HUES48 (cell line): ENCODE measurements around the gene ANXA8L1.
"Not testable (repeated sequence)": the region's sequence is repeated elsewhere in the genome, so short reads cannot be mapped to it uniquely, and the experiment has no call there.

Experiments used
- H3K27ac ChIP-seq: one replicate; pipeline ENCODE4 v1.7.0; 2013; ENCODE audit warnings: low read depth, low read length, inconsistent platforms
- H3K27me3 ChIP-seq: 2 replicates; pipeline ENCODE4 v1.6.1; 2013; ENCODE audit warnings: mild to moderate bottlenecking, low read length; ENCODE audit not compliant: control insufficient read depth, insufficient read depth
- H3K36me3 ChIP-seq: 2 replicates; pipeline ENCODE4 v1.6.1; 2013; ENCODE audit warnings: low read length; ENCODE audit not compliant: control insufficient read depth, insufficient read depth
- H3K4me1 ChIP-seq: 2 replicates; pipeline ENCODE4 v1.6.1; 2013; ENCODE audit warnings: mild to moderate bottlenecking, low read length; ENCODE audit not compliant: control insufficient read depth, insufficient read depth
- H3K4me3 ChIP-seq: 2 replicates; pipeline ENCODE4 v1.5.1; 2013; ENCODE audit warnings: mild to moderate bottlenecking, low read depth, low read length
- H3K9ac ChIP-seq: 2 replicates; pipeline ENCODE4 v1.6.1; 2013; ENCODE audit warnings: mild to moderate bottlenecking, low read depth, low read length, moderate library complexity
- H3K9me3 ChIP-seq: 2 replicates; pipeline ENCODE4 v1.6.1; 2013; ENCODE audit warnings: low read length; ENCODE audit not compliant: control insufficient read depth, insufficient read depth

Gene ANXA8L1

DNA sequence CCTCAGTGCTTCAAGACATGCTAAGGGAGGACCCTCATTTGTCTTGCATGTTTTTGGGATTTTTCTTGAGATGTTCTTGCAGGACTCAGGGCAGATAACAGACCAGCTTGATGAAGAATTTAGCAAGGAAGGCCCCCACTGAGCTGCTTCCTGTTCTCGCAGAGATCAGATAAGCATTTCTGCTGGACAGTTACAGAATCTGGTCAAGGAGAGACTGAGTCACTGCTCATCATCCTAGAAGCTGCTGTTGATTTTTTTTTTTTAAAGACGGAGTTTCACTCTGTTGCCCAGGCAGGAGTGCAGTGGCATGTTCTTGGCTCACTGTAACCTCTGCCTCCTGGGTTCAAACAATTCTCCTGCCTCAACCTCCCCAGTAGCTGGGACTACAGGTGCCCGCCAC, 1.2 kb upstream of the ANXA8L1 start:
- H3K9me3 ChIP-seq, H3K36me3 ChIP-seq, H3K4me3 ChIP-seq, H3K9ac ChIP-seq, H3K27ac ChIP-seq, H3K4me1 ChIP-seq, H3K27me3 ChIP-seq: not testable (repeated sequence)

DNA sequence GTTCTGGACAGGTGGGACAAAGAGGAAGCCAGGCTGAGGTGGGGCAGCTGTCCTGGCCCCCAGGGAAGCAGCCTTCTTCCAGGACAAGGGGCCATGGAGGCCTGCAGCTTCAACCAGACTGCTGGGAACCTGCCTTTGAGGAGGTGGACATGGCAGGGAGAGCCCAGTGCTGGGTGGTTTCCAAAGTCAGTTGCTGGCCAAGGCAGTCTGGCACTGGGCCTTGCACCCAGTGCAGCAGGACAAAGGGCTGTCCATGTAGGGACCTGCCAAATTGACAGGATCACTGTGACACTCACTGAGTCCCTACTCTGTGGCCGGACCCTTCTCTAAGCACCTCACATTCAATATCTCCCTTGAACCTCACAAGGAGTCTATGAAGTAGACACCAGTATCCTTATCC, 1.4 kb downstream of the ANXA8L1 start:
- not testable (repeated sequence) for H3K4me1 ChIP-seq, H3K27ac ChIP-seq, H3K9ac ChIP-seq, H3K36me3 ChIP-seq, H3K27me3 ChIP-seq, H3K4me3 ChIP-seq, H3K9me3 ChIP-seq

DNA sequence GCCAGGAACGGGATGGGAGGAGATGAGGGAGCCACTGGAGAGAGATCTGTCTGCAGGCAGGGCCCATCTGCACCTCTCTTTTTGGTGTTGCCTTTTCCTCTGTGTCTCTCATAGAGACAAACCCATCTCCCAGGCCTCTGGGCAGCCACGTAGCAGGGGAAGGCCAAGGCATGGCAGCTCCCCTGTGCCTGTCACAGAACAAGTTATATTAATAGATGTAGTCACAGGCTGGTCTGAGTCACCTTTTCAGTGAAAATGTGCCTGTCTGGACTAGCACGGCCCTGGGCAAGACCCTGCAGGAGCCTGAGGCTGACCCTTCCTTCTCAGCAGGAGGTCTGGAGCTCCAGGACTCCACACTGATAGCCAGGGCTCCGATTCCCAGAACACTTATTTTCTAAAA, 2.1 kb downstream of the ANXA8L1 start:
- not testable (repeated sequence) for H3K9ac ChIP-seq, H3K27me3 ChIP-seq, H3K9me3 ChIP-seq, H3K4me1 ChIP-seq, H3K4me3 ChIP-seq, H3K36me3 ChIP-seq, H3K27ac ChIP-seq

DNA sequence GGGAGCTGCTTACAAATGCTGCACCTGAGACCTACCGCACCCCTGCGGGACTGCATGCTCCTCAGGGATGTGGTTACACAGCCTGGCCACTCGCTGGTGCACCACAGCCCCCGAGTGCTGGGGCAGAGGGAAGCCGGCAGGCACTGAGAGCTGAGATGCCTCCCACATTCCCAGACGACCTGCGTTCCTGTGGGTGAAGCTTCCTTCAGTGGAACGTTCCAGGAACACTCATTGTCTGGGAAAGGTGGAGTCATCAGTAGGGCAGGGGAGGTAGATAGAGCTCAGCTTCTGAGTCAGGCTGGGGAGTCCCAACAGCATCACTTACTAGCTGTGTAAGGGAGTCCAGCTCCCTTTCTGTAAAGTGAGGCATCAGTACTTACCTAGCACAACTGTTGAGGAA, 2.5 kb downstream of the ANXA8L1 start:
- not testable (repeated sequence) for H3K9me3 ChIP-seq, H3K27ac ChIP-seq, H3K36me3 ChIP-seq, H3K9ac ChIP-seq, H3K4me3 ChIP-seq, H3K27me3 ChIP-seq, H3K4me1 ChIP-seq

DNA sequence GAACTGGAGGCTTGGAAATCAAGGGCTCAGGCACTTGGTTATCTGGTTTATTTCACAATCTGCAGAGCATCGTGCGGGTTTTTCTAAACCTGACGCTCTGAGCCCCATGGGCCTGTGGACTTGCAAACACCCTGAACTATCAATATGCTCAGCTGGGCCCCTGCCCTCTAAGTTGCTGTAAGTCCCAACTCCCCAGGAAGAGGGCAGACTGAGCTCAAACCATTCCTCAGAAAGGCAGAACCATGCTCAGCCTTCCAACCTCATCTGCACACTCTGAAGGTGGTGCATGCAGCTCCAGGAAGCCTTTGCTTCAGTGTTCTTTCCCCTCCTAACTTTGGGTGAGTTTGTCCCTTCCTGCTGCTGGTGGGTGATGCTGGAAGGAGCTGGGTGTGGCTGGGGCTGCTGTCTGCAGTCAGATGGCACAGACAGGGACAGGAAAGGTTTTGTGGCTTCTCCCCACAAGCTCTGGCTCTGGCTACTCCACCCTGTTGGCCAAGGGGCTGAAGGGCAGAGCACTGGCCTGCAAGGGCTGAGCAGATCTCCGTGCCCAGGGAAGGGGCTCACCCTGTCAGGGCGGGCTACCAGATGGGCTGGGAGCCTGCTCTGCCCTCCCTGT, 3.8 kb downstream of the ANXA8L1 start:
- not testable (repeated sequence) for H3K9ac ChIP-seq, H3K27me3 ChIP-seq, H3K36me3 ChIP-seq, H3K4me3 ChIP-seq, H3K4me1 ChIP-seq, H3K9me3 ChIP-seq, H3K27ac ChIP-seq

DNA sequence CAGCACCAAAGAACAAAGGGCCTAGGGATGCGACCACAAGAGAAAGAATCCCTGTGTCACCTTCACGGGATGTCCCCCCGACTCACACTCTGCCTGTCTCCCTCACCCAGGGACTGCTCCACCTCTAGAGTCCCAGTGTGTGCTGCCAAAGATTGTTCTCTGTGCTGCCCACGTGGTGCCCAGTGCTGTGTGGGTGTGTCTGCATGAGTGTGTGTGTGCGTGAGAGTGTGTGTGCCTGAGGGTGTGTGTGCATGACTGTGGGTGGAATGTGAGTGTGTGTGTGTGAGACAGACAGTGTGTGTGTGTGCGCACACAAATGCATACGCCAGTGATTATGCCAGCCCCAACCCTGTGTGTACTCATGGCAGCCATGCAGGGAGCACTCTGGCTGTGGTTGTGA, 10.3 kb downstream of the ANXA8L1 start:
- not testable (repeated sequence) for H3K4me3 ChIP-seq, H3K36me3 ChIP-seq, H3K9me3 ChIP-seq, H3K4me1 ChIP-seq, H3K27ac ChIP-seq, H3K9ac ChIP-seq, H3K27me3 ChIP-seq

DNA sequence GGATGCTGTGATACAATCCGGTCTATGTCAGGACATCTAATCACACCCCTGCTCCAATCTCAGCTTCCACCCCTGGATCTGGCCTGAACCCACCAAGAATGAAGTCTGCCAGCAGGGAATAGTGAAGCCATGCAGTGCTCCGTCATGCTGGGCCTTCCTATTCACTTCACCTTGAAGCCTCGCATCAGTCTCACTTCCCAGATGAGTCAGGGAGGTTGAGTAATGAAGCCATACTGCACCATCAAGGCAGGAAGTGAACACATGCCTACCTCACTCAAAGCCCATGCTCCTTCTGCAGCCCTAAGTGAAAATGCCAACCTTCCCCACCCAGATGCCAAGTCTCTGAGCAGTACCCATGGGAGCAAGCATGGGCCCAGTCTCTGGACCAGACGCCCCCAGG, 11.1 kb downstream of the ANXA8L1 start:
- not testable (repeated sequence) for H3K4me3 ChIP-seq, H3K36me3 ChIP-seq, H3K27me3 ChIP-seq, H3K27ac ChIP-seq, H3K9me3 ChIP-seq, H3K9ac ChIP-seq, H3K4me1 ChIP-seq

DNA sequence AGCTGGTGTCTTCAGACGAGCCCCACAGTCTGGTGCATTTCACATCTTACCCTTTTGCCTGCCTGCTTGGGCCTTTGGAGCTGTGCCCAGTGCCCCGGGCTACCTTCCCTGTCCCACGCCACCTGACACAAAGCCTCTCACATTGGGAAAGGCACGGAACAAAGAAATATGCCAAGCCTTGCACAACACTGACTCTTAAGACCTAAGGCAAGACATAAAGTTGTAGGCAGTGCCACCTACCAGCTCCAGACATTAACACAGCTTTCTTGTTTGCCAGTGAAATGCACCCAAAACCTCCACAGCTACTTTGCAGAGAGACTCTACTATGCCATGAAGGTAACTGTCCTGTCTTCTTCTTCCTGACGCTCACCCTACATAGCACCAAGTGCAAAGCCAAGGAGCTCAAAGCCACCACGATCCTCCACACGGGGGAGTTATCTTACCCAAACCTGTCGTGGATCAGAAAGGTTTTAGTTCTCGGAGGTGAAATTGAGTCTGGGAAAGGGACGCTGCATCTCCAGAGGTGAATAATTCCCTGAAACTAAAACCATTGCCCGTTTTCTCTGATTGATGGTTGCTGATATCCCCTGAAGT, 11.8 kb downstream of the ANXA8L1 start:
- H3K27ac ChIP-seq, H3K36me3 ChIP-seq, H3K4me1 ChIP-seq, H3K4me3 ChIP-seq, H3K27me3 ChIP-seq, H3K9me3 ChIP-seq, H3K9ac ChIP-seq: not testable (repeated sequence)

DNA sequence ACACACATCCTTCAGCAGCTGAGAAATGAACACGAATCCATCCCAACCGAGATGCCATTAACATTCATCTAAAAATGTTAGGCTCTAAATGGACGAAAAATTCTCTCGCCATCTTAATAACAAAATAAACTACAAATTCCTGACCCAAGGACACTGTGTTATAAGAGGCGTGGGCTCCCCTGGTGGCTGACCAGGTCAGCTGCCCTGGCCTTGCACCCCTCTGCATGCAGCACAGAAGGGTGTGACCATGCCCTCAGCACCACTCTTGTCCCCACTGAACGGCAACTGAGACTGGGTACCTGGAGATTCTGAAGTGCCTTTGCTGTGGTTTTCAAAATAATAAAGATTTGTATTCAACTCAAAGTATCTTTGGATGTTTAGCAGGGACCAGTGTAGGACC, 15.8 kb downstream of the ANXA8L1 start:
- not testable (repeated sequence) for H3K4me1 ChIP-seq, H3K9me3 ChIP-seq, H3K27ac ChIP-seq, H3K36me3 ChIP-seq, H3K9ac ChIP-seq, H3K27me3 ChIP-seq, H3K4me3 ChIP-seq

DNA sequence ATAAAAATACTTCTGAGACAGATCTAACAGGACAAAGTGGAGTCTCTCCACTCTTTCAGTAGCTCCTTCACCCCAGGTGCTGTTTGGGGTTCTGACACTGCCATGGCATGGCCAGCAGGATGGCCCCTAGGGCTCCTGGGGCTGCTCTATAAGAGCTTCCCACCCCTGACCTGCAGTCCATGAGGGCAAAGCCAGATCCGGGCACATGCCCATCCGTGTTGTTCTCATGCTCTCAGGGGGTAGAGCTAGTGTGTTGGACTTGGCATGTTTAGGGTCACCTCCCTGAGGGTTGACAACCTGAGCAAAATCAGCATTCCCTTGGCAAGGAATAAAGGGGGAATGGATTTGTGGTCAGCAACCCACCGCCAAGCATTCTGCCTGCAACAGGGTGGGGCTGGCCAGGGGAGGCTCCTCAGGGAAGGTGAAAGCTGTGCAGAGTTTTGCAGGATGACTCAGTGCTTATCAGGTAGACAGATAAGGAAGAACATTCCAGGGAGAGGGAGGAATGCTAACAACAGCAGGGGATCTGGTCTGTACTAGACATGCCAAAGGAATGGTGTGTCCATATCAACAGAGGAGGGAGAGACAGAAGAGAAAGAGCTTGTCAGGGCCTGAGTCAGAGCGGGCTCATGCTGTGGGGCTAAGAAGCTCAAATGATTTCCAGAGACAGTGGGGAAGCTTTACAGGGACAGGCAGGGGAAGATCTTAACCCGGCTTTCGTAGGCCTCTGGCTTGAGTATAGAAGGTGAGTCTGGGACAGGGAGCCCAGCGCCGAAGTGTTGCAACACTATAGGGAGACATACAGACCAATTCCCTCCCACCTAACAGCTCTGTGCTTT, 21.1 kb downstream of the ANXA8L1 start:
- not testable (repeated sequence) for H3K9ac ChIP-seq, H3K27me3 ChIP-seq, H3K9me3 ChIP-seq, H3K4me3 ChIP-seq, H3K36me3 ChIP-seq, H3K4me1 ChIP-seq
- peak overlapping the region; percentile 83 for H3K27ac ChIP-seq

DNA sequence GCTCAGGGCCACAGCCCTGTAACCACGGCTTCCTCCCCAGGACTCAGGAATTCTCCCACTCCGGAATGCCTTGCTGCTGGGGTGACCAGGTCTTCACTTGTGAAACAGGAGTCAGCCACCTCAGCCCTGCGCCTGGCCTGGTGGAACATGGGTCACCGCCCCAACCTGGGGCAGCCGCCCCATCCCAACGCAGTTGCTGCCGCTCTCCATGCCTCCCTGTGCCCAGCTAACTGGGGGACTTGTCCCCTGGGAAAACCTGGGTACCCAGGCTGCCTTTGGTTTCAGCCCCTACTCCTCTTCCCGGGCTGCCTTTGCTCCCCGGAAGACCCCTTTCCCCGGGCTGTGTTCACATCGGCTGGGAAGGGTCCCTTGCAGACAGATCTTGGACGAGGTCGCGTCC, 22.2 kb downstream of the ANXA8L1 start:
- not testable (repeated sequence) for H3K4me3 ChIP-seq, H3K9ac ChIP-seq, H3K4me1 ChIP-seq, H3K27me3 ChIP-seq, H3K9me3 ChIP-seq, H3K36me3 ChIP-seq
- H3K27ac ChIP-seq = peak overlapping the region; percentile 65
